ENCODE data around the gene ZNF346.

DNA sequence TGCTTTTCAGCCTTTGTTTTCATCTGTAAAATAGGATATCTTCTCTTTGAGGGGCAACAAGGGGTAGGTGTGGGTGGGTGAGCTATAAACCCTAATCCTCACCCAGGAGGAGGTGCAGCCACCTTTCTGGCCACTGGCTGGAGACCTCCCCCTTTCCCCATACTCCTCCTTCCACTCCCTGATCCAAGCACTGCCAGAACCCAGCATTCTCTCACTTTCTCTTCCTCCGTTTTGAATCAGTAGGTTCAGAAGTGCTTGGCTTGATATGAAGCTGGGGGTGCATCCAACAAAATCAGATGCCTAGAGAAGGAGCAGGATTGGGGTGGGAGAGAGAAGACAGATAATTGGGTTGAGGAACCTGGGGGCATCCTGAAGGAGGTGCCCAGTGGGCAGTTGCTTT lies 104.3 kb downstream of the ZNF346 start:
- TF ChIP-seq, protein P1, sequence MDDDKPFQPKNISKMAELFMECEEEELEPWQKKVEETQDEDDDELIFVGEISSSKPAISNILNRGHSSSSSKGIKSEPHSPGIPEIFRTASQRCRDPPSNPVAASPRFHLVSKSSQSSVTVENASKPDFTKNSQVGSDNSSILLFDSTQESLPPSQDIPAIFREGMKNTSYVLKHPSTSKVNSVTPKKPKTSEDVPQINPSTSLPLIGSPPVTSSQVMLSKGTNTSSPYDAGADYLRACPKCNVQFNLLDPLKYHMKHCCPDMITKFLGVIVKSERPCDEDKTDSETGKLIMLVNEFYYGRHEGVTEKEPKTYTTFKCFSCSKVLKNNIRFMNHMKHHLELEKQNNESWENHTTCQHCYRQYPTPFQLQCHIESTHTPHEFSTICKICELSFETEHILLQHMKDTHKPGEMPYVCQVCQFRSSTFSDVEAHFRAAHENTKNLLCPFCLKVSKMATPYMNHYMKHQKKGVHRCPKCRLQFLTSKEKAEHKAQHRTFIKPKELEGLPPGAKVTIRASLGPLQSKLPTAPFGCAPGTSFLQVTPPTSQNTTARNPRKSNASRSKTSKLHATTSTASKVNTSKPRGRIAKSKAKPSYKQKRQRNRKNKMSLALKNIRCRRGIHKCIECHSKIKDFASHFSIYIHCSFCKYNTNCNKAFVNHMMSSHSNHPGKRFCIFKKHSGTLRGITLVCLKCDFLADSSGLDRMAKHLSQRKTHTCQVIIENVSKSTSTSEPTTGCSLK (tag by site-specific recombination; IDR thresholded peaks at IDR 0.05) = no peak
- TF ChIP-seq CTCF (tag by site-specific recombination; IDR thresholded peaks at IDR 0.05) = no peak

All from HEK293 (cell line).